Natural killer cell (primary cell): ENCODE measurements around the gene EGR2. TPM values are rescaled to one million over a fixed set of nuclear protein-coding genes. Genes with fewer than 3 reads are reported as not detected.

ENCODE experiments used
- ATAC-seq, 3 donors: fragments of 150-1000 bp in 2 of 3; fragments of 200-7000 bp in 1 of 3; cut with Tn5 transposase; 1 replicate in 1 of 3; 2 replicates in 2 of 3; pipeline ENCODE4 v1.10.0; 2021; ENCODE audit warnings: mild to moderate bottlenecking in 2 of 3, moderate library complexity in 2 of 3
- DNase-seq, 2 donors: peaks; one replicate each; pipeline versions ENCODE4 v3.0.0 to v3.0.0-alpha.2; 2013 to 2021; ENCODE audit warnings: mixed read lengths in 1 of 2
- H3K27ac ChIP-seq: one replicate; pipeline ENCODE4 v1.5.1; 2013; ENCODE audit warnings: mild to moderate bottlenecking, low read length
- H3K27me3 ChIP-seq: one replicate; pipeline ENCODE4 v1.6.1; 2013; ENCODE audit warnings: low read length; ENCODE audit not compliant: control insufficient read depth, insufficient read depth
- H3K36me3 ChIP-seq: one replicate; pipeline ENCODE4 v1.6.1; 2013; ENCODE audit warnings: low read length; ENCODE audit not compliant: control insufficient read depth, insufficient read depth
- H3K4me1 ChIP-seq: one replicate; pipeline ENCODE4 v1.6.1; 2013; ENCODE audit warnings: low read length; ENCODE audit not compliant: control insufficient read depth, insufficient read depth
- H3K4me3 ChIP-seq: one replicate; pipeline ENCODE4 v1.5.1; 2013; ENCODE audit warnings: low read length
- H3K9me3 ChIP-seq: one replicate; pipeline ENCODE4 v1.6.1; 2013; ENCODE audit warnings: low read length; ENCODE audit not compliant: control insufficient read depth, insufficient read depth
- H3K27ac Mint-ChIP-seq, 2 donors: one replicate each; pipeline ENCODE4 v1.8.0; 2022; ENCODE audit warnings: mild to moderate bottlenecking in 2 of 2, mixed read lengths in 2 of 2, moderate library complexity in 1 of 2
- H3K27me3 Mint-ChIP-seq, 2 donors: one replicate each; pipeline ENCODE4 v1.8.0; 2022; ENCODE audit warnings: low read depth in 2 of 2, mixed read lengths in 2 of 2
- H3K36me3 Mint-ChIP-seq: one replicate; pipeline ENCODE4 v1.8.0; 2022; ENCODE audit warnings: mixed read lengths
- H3K4me1 Mint-ChIP-seq, 2 donors: one replicate each; pipeline ENCODE4 v1.8.0; 2022; ENCODE audit warnings: mixed read lengths in 2 of 2
- H3K4me3 Mint-ChIP-seq: one replicate; pipeline ENCODE4 v1.8.0; 2022; ENCODE audit warnings: mild to moderate bottlenecking, moderate library complexity, mixed read lengths
- H3K9me3 Mint-ChIP-seq, 2 donors: one replicate each; pipeline ENCODE4 v1.8.0; 2022; ENCODE audit warnings: mixed read lengths in 2 of 2
- WGBS: methylation state at CpG from one replicate; pipeline ENCODE4 v1.1.7; 2013; ENCODE audit warnings: missing lambda C conversion rate; ENCODE audit not compliant: insufficient coverage; 5-methylcytosine and 5-hydroxymethylcytosine counted together
- intact Hi-C: fragments of 100-400 bp; cut with micrococcal nuclease; formaldehyde crosslinking; loops from one replicate; pipeline ENCODE4 v1.14.2; 2022
- total RNA-seq, 4 donors: library from RNA; stranded (reverse); fragments of 120-200 nt in 1 of 4; gene quantifications; one replicate each; pipeline versions ENCODE4 v1.2.3 to v1.2.4, GENCODE V29; 2013 to 2022
- TF ChIP-seq, protein P1 (sequence below): fragments of 200-600 bp; IDR thresholded peaks from one replicate; pipeline ENCODE4 v1.8.0; 2022; ENCODE audit warnings: antibody characterized with exemption

EGR2 gene
- total RNA-seq, 3 donors from 2014 or later (not counting 1 experiment from before 2014, with no cell fraction given) = 10.0 to 17.2 (median 12.8) TPM

GRCh38 chr10:62805231-62806099, 10.7 kb downstream of the EGR2 start:
- Mint-ChIP-seq H3K36me3 (no peaks in the 10 kb centered on the region), H3K27ac (peak overlapping the region; percentile 97 to 99), H3K27me3 (peaks cover 0 to 5% of the 10 kb centered on the region in 2 donors), H3K9me3 (no peaks in the 10 kb centered on the region), H3K4me3 (peak overlapping the region; percentile 92), H3K4me1 (peaks cover 38 to 39% of the 10 kb centered on the region in 2 donors)
- H3K9me3 ChIP-seq = no peaks in the 10 kb centered on the region
- H3K27ac ChIP-seq = peak overlapping the region; percentile 90
- TF ChIP-seq, protein P1, sequence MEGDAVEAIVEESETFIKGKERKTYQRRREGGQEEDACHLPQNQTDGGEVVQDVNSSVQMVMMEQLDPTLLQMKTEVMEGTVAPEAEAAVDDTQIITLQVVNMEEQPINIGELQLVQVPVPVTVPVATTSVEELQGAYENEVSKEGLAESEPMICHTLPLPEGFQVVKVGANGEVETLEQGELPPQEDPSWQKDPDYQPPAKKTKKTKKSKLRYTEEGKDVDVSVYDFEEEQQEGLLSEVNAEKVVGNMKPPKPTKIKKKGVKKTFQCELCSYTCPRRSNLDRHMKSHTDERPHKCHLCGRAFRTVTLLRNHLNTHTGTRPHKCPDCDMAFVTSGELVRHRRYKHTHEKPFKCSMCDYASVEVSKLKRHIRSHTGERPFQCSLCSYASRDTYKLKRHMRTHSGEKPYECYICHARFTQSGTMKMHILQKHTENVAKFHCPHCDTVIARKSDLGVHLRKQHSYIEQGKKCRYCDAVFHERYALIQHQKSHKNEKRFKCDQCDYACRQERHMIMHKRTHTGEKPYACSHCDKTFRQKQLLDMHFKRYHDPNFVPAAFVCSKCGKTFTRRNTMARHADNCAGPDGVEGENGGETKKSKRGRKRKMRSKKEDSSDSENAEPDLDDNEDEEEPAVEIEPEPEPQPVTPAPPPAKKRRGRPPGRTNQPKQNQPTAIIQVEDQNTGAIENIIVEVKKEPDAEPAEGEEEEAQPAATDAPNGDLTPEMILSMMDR = no peak
- ATAC-seq = no peak
- peak in 1 of 2 donors; percentile 27 for DNase-seq
- H3K27me3 ChIP-seq = no peaks in the 10 kb centered on the region
- peaks cover 16% of the 10 kb centered on the region for H3K4me1 ChIP-seq
- peaks cover 2% of the 10 kb centered on the region for H3K36me3 ChIP-seq
- peak overlapping the region; percentile 69 for H3K4me3 ChIP-seq
- intact Hi-C loops = loop anchor here (1.0 kb wide), 1 partner anchor 11 kb away; the partner anchor contains the start of gene EGR2
- 7% methylated on average over 75 of the region's 77 CpGs for WGBS

DNA sequence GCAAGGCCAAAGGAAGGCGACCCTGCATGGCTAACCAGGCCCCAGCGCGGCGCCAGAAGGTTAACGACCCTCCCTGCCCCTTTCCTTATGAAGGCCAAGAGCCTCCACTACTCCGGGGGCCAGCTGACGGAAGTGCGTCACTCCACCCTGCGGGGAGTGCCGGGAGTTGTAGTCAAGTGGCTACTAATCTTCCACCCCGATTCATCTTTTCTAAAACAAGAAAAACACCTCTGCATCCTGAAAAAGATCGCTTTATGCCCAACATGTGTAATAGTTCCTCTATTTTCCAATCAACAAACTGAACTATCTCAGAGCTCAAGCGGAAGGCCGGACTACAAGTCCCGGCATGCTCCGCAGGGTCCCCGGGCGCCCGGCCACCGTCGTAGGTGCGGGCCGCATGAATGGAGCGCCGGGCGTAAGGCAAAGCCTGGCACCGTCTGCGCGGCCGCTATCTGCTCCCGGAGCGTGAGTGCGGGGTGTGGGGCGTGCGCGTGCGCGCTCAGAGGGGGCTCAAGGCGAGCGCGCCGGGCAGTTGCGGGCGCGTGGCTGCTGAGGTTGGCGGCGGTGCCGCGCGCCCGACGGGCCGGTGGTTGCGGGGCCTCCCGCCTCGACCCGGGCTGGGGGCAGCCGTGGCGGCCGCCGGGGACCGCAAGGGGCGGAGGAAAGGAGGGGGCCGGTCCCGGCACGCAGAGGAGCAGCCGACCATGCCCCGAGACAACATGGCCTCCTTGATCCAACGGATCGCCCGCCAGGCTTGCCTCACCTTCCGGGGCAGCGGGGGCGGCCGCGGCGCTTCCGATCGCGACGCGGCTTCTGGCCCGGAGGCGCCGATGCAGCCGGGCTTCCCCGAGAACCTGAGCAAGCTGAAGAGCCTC, 11.6 kb downstream of the EGR2 start, which contains the start of gene ADO:
TSS of gene ADO (plus strand) at position 365 of the 875 bp plus-strand sequence. CDS start at position 705, 340 bp downstream.
- Mint-ChIP-seq H3K4me1 (peaks cover 37 to 39% of the 10 kb centered on the region in 2 donors), H3K27ac (peak within 1 kb of the TSS; percentile 97 to 99), H3K27me3 (peaks cover 2 to 9% of the 10 kb centered on the region in 2 donors), H3K36me3 (no peaks in the 10 kb centered on the region), H3K4me3 (peak within 1 kb of the TSS; percentile 94), H3K9me3 (no peaks in the 10 kb centered on the region)
- ATAC-seq (peak; percentile 85 to 93 (median 87)), DNase-seq (peak; percentile 76 to 89)
- TF ChIP-seq, protein P1 = no peak
- Histone ChIP-seq H3K27me3 (no peaks in the 10 kb centered on the region), H3K4me1 (peaks cover 16% of the 10 kb centered on the region), H3K27ac (peak within 1 kb of the TSS; percentile 90), H3K36me3 (peaks cover 2% of the 10 kb centered on the region), H3K4me3 (peak within 1 kb of the TSS; percentile 69), H3K9me3 (no peaks in the 10 kb centered on the region)
- intact Hi-C loops = loop anchor here (1.0 kb wide), 2 partner anchors 12 to 25 kb away; partner anchors contain the start of gene EGR2
- under 1% methylated on average over 87 of the region's 87 CpGs for WGBS

- DNase-seq (no peak), ATAC-seq (no peak)
- Histone ChIP-seq H3K27ac (peak overlapping the region; percentile 90), H3K4me3 (peak overlapping the region; percentile 69), H3K4me1 (peaks cover 16% of the 10 kb centered on the region), H3K27me3 (no peaks in the 10 kb centered on the region), H3K9me3 (no peaks in the 10 kb centered on the region), H3K36me3 (peaks cover 2% of the 10 kb centered on the region)
- Mint-ChIP-seq H3K27ac (peak overlapping the region; percentile 97 to 99), H3K9me3 (no peaks in the 10 kb centered on the region), H3K36me3 (no peaks in the 10 kb centered on the region), H3K4me1 (peaks cover 36 to 38% of the 10 kb centered on the region in 2 donors), H3K4me3 (peak overlapping the region; percentile 94), H3K27me3 (peaks cover 10 to 14% of the 10 kb centered on the region in 2 donors)
- intact Hi-C loops = loop anchor here (1.0 kb wide), 1 partner anchor 25 kb away; no protein-coding TSS in a partner anchor
- TF ChIP-seq, protein P1 = no peak
- 52% methylated on average over 11 of the region's 11 CpGs for WGBS
Observed at GRCh38 chr10:62803724-62804355, 12.3 kb downstream of the EGR2 start.
